ENCODE results near the gene KCNQ1OT1. TPM values are rescaled to one million over a fixed set of nuclear protein-coding genes. Genes with fewer than 3 reads are reported as not detected.
A peak's percentile ranks its signal among the peaks of the same experiment; 100 is the strongest.

The KCNQ1OT1 gene
- total and polyA plus RNA-seq, 10 donors, result 0.02 to 3.1 (median 1.7) TPM

DNA sequence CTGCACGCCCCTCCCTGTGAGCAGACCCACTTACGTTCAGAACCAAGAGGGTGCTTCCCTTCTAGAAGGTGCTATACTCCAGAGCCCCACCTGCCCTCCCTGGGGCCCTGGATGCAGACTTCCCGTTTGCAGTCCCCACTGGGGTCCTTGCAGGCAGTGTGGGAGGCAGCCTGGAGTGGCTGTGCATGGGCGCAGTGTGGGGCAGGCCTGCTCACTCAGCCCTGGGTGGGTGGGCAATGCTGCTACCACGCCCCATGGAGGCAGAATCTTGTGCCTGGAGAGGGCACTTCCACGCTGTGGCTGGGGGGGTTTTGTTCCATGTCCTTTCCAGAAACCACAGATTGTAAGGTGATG, 116.2 kb downstream of the KCNQ1OT1 start:
- 87 to 96% (median 93%) methylated on average over 3 to 6 of the region's 6 CpGs for WGBS, 5 donors
- intact Hi-C loops (cut with DNase I; ENCODE audit: low total_unique reads), result no loop called here
- Histone ChIP-seq H3K4me3 (no peak overlapping the region), H3K36me3 (peaks cover 0 to 35% (median 0%) of the 10 kb centered on the region in 6 donors), H3K27ac (no peak overlapping the region), H3K27me3 (replicated peaks in 1 of 7) (no peaks in the 10 kb centered on the region), H3K9me3 (no peaks in the 10 kb centered on the region), H3K4me1 (no peaks in the 10 kb centered on the region)
- TF ChIP-seq, protein P1, sequence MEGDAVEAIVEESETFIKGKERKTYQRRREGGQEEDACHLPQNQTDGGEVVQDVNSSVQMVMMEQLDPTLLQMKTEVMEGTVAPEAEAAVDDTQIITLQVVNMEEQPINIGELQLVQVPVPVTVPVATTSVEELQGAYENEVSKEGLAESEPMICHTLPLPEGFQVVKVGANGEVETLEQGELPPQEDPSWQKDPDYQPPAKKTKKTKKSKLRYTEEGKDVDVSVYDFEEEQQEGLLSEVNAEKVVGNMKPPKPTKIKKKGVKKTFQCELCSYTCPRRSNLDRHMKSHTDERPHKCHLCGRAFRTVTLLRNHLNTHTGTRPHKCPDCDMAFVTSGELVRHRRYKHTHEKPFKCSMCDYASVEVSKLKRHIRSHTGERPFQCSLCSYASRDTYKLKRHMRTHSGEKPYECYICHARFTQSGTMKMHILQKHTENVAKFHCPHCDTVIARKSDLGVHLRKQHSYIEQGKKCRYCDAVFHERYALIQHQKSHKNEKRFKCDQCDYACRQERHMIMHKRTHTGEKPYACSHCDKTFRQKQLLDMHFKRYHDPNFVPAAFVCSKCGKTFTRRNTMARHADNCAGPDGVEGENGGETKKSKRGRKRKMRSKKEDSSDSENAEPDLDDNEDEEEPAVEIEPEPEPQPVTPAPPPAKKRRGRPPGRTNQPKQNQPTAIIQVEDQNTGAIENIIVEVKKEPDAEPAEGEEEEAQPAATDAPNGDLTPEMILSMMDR (IDR thresholded peaks at IDR 0.05 in 8 of 11, conservative IDR thresholded peaks at IDR 0.05 in 3 of 11), result no peak
- no peak for TF ChIP-seq POLR2A (IDR thresholded peaks at IDR 0.05)
- TF ChIP-seq POLR2AphosphoS5 (IDR thresholded peaks at IDR 0.05), result no peak
- DNase-seq, result peak; percentile 71

DNA sequence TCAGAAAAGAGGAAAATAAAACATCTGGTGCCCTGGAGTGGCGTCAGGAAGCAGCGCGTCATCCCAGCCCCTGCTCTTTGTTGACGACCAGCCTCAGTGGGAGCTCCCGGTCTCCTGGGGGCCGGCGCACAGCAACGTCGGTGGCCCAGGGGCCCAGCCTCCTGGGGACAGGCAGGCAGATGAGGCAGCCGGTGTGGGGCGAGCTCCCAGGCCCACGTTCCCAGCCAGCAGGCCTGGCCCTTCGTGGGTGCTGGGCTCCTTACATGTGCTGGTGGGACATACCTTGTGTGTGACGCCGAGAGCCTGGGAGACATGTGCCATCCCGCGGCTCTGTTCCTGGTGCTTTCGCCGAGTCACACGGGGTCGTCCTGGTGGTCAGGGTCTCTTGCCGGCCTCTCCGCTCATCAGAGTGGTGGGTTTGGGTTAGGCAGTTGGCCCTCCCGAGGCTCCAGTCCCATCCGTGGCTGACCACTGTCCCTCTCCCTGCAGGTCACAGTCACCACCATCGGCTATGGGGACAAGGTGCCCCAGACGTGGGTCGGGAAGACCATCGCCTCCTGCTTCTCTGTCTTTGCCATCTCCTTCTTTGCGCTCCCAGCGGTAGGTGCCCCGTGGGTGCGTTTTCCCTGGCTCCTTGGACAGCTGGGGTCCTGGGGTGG, 116.7 kb downstream of the KCNQ1OT1 start:
- TF ChIP-seq POLR2A (IDR thresholded peaks at IDR 0.05), result no peak
- TF ChIP-seq, protein P1 (IDR thresholded peaks at IDR 0.05 in 8 of 11, conservative IDR thresholded peaks at IDR 0.05 in 3 of 11), result no peak
- TF ChIP-seq POLR2AphosphoS5 (IDR thresholded peaks at IDR 0.05), result no peak
- Histone ChIP-seq H3K4me1 (no peaks in the 10 kb centered on the region), H3K4me3 (no peak overlapping the region), H3K9me3 (no peaks in the 10 kb centered on the region), H3K36me3 (peaks cover 0 to 30% (median 0%) of the 10 kb centered on the region in 6 donors), H3K27me3 (replicated peaks in 1 of 7) (no peaks in the 10 kb centered on the region), H3K27ac (no peak overlapping the region)
- DNase-seq, result peak; percentile 74
- intact Hi-C loops (cut with DNase I; ENCODE audit: low total_unique reads), result no loop called here
- 83 to 86% (median 86%) methylated on average over 14 to 33 of the region's 33 CpGs for WGBS, 5 donors

DNA sequence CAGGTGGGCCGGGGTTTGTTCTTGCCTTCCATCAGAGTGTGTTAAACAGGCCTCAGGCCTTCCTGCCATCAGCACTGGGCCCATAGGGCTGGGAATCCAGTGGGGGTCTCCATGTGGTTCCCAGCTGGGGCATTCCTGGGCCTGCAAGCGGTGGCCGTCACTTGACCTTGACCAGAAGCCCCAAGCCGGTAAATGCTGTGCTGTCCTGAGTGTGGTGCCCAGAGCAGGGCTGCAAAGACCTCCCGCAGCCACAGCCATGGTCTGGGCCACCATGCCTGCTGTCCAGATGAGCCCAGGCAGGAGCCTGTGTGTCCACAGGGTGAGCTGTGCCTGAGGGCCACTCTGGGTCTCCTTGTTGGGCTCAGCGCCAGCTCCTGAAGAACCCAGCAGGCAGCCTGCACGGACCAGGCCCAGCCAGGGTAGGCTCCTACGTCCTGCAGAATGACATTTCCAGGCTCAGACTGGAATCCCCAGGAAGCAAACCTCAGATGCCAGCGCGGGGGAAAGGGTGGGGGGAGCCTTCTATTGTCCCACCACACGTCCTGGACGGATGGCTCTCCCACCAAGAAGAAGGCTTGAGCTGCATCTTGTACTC, 117.3 kb downstream of the KCNQ1OT1 start:
- WGBS, 5 donors, result 72 to 81% (median 80%) methylated on average over 7 to 12 of the region's 12 CpGs
- H3K27me3 ChIP-seq (replicated peaks in 1 of 7), result no peaks in the 10 kb centered on the region
- H3K27ac ChIP-seq, result no peak overlapping the region

DNA sequence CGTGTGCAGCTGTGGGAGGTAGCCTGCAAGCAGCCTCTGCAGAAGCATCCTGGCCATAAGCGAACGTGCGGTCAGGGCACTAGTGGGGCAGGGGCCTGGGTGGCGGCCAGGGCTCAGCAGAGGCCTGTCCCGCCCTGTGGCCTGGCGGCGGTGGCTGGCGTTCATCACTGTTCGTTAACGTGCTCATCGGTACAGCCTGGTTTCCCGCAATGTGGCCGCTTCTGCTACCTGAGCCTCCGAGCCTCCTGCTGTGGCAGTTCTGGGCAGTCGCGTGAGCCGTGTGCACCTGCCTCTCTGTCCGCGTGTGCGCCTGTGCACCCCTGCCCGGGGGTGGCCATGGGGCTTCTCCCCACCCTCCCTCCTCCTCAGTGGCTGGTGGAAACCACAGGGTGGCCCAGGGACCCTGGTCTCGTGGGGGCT, 117.9 kb downstream of the KCNQ1OT1 start:
- H3K9me3 ChIP-seq, result no peaks in the 10 kb centered on the region
- H3K4me1 ChIP-seq, result no peaks in the 10 kb centered on the region
- H3K27ac ChIP-seq, result no peak overlapping the region
- no peak for TF ChIP-seq POLR2AphosphoS5 (IDR thresholded peaks at IDR 0.05)
- TF ChIP-seq, protein P1 (IDR thresholded peaks at IDR 0.05 in 8 of 11, conservative IDR thresholded peaks at IDR 0.05 in 3 of 11), result no peak
- no peak for TF ChIP-seq POLR2A (IDR thresholded peaks at IDR 0.05)
- 91 to 94% (median 93%) methylated on average over 10 to 23 of the region's 23 CpGs for WGBS, 5 donors
- H3K27me3 ChIP-seq (replicated peaks in 1 of 7), result no peaks in the 10 kb centered on the region
- H3K4me3 ChIP-seq, result no peak overlapping the region
- peak; percentile 67 for DNase-seq
- peaks cover 0 to 24% (median 0%) of the 10 kb centered on the region in 6 donors for H3K36me3 ChIP-seq
- intact Hi-C loops (cut with DNase I; ENCODE audit: low total_unique reads), result no loop called here

More for the DNA sequence above, 117.3 kb downstream of the KCNQ1OT1 start:
- TF ChIP-seq POLR2AphosphoS5 (IDR thresholded peaks at IDR 0.05) (no peak), POLR2A (IDR thresholded peaks at IDR 0.05) (no peak)
- TF ChIP-seq, protein P1 (IDR thresholded peaks at IDR 0.05 in 8 of 11, conservative IDR thresholded peaks at IDR 0.05 in 3 of 11), result no peak
- no peaks in the 10 kb centered on the region for H3K4me1 ChIP-seq
- intact Hi-C loops (cut with DNase I; ENCODE audit: low total_unique reads), result no loop called here
- no peak overlapping the region for H3K4me3 ChIP-seq
- DNase-seq, result peak; percentile 60
- peaks cover 0 to 27% (median 0%) of the 10 kb centered on the region in 6 donors for H3K36me3 ChIP-seq
- H3K9me3 ChIP-seq, result no peaks in the 10 kb centered on the region
